K562 (cell line): ENCODE measurements around the gene SYMPK. TPM values are rescaled to one million over a fixed set of nuclear protein-coding genes. Genes with fewer than 3 reads are reported as not detected.

Source experiments
- ARID4B ChIP-seq: sonication (generic); formaldehyde crosslinking; IDR thresholded peaks from 2 replicates; pipeline ENCODE4 v1.8.0; 2022; ENCODE audit warnings: mild to moderate bottlenecking, missing genetic modification reagents
- KDM2B ChIP-seq: fragments of 250-450 bp; sonication (Bioruptor Pico); IDR thresholded peaks from 2 replicates; pipeline ENCODE4 v1.8.0; 2021; ENCODE audit warnings: mild to moderate bottlenecking, moderate library complexity
- NCOA4 ChIP-seq: fragments of 450-650 bp; IDR thresholded peaks from 2 replicates; pipeline ENCODE4 v1.6.1; 2018; ENCODE audit warnings: mild to moderate bottlenecking; ENCODE audit not compliant: partially characterized antibody
- NR4A1 ChIP-seq, 2 experiments: fragments of 250-450 bp in 1 of 2; fragments of 450-650 bp in 1 of 2; sonication (Bioruptor Pico) in 1 of 2; IDR thresholded peaks; 2 replicates each; pipeline versions ENCODE4 v1.4.0 to v1.6.1; 2016 to 2020; ENCODE audit warnings: mild to moderate bottlenecking in 2 of 2, missing compliant biosample characterization in 1 of 2, missing genetic modification characterization in 1 of 2, moderate library complexity in 1 of 2
- PBX2 ChIP-seq, 2 experiments: IDR thresholded peaks in 1 of 2; conservative IDR thresholded peaks in 1 of 2; 2 replicates each; pipeline ENCODE4 v1.6.1; 2016; ENCODE audit warnings: low read depth in 2 of 2, mild to moderate bottlenecking in 1 of 2, missing compliant biosample characterization in 1 of 2, missing genetic modification characterization in 1 of 2, moderate library complexity in 1 of 2
- RBM15 ChIP-seq: fragments of 200-400 bp; formaldehyde crosslinking; IDR thresholded peaks from 2 replicates; pipeline ENCODE4 v1.6.1; 2018; ENCODE audit warnings: mild to moderate bottlenecking, low read length, moderate library complexity; ENCODE audit not compliant: insufficient read depth
- SMAD3 ChIP-seq: fragments of 450-650 bp; formaldehyde crosslinking; conservative IDR thresholded peaks from 2 replicates; pipeline ENCODE4 v1.4.0; 2020; ENCODE audit warnings: mild to moderate bottlenecking
- SMARCA4 ChIP-seq: fragments of 450-650 bp; IDR thresholded peaks from 2 replicates; pipeline ENCODE4 v1.6.1; 2016
- XRCC5 ChIP-seq: fragments of 200-400 bp; formaldehyde crosslinking; IDR thresholded peaks from 2 replicates; pipeline ENCODE4 v1.6.1; 2017; ENCODE audit warnings: low read depth, mild to moderate bottlenecking, low read length
- ZBTB17 ChIP-seq: fragments of 450-650 bp; formaldehyde crosslinking; IDR thresholded peaks from 2 replicates; pipeline ENCODE4 v1.4.0; 2020; ENCODE audit warnings: mild to moderate bottlenecking
- ZNF184 ChIP-seq: sonication (generic); formaldehyde crosslinking; IDR thresholded peaks from 2 replicates; pipeline ENCODE4 v1.5.0; 2020; ENCODE audit warnings: missing genetic modification reagents
- ZNF347 ChIP-seq: fragments of 450-650 bp; formaldehyde crosslinking; IDR thresholded peaks from 2 replicates; pipeline ENCODE4 v1.4.0; 2020; ENCODE audit warnings: low read depth, mild to moderate bottlenecking, moderate library complexity
- ZNF507 ChIP-seq: conservative IDR thresholded peaks from 2 replicates; pipeline ENCODE4 v1.6.1; 2017; ENCODE audit warnings: missing genetic modification characterization, missing compliant biosample characterization
- polyA plus RNA-seq, 8 experiments: library from polyadenylated mRNA; depleted of rRNA in 4 of 8; stranded (reverse) in 5 of 8; unstranded in 3 of 8; fragments of >200 nt; fragmentation: Nextera tagmentation in 2 of 8; fragmentation: Illumina TruSeq in 1 of 8; extraction: Ambion mirVana in 2 of 8; extraction: Trizol in 1 of 8; gene quantifications; 2 replicates each; pipeline versions ENCODE4 v1.2.1 to v1.2.3, GENCODE V29; 2011 to 2014; ENCODE audit warnings: inconsistent platforms in 1 of 8, missing spikeins in 1 of 8
- total RNA-seq, 7 experiments: library from RNA; depleted of rRNA in 6 of 7; stranded (reverse); fragments of >200 nt in 6 of 7; fragmentation: Illumina TruSeq in 2 of 7; extraction: Trizol in 2 of 7; gene quantifications; 2 replicates each; pipeline versions ENCODE4 v1.2.1 to v1.2.3, GENCODE V29; 2011 to 2021; ENCODE audit warnings: low replicate concordance in 1 of 7
- TF ChIP-seq, protein P1 (sequence below): sonication (generic); formaldehyde crosslinking; IDR thresholded peaks from 2 replicates; pipeline ENCODE4 v1.8.1; 2023; ENCODE audit warnings: missing genetic modification reagents, mild to moderate bottlenecking, borderline replicate concordance

The SYMPK gene
- total and polyA plus RNA-seq, 9 of the 15 experiments (the other 6 are each of a cell fraction or from before 2014, with no cell fraction given), result 0.73 to 95.5 (median 58.4) TPM

DNA sequence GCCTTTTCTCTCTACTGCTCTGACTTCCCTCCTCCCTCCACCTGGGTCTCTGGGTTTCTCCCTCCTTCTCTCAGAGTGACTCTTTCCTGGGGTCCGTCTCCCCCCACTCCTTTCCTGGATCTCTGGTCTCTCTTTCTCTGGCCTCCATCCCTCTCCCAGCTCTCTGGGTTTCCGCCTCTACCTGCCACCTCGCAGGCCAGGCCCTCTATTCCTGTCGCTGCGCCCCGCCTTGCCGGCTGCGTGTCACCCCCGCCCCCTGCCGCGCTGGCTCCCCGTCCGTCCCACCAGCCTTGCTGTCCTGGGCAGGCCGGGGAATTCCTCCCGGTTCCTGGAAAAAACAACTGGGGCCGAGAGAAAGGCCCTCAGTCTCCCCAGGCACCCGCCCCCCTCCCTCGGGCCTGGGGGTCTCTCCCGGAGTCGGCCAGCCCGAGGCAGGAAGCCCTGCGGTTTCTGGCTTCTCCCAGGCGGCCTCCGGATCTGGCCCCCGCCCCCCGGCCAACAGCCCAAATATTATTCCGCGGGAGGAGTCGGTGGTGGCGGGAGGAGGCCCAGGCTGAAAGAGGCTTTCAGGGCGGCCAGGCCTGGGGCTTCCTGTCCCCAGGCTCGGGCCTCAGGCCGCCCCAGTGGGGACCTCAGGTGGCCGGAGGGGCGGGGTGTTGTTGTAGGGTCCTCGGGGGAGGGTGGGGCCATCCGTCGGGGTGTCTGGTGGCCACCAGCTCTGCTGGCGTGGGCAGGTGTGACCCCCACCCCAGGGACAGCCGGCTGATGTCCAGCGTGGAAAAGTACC lies 13.7 kb upstream of the SYMPK start (continued):
- TF ChIP-seq, protein P1, sequence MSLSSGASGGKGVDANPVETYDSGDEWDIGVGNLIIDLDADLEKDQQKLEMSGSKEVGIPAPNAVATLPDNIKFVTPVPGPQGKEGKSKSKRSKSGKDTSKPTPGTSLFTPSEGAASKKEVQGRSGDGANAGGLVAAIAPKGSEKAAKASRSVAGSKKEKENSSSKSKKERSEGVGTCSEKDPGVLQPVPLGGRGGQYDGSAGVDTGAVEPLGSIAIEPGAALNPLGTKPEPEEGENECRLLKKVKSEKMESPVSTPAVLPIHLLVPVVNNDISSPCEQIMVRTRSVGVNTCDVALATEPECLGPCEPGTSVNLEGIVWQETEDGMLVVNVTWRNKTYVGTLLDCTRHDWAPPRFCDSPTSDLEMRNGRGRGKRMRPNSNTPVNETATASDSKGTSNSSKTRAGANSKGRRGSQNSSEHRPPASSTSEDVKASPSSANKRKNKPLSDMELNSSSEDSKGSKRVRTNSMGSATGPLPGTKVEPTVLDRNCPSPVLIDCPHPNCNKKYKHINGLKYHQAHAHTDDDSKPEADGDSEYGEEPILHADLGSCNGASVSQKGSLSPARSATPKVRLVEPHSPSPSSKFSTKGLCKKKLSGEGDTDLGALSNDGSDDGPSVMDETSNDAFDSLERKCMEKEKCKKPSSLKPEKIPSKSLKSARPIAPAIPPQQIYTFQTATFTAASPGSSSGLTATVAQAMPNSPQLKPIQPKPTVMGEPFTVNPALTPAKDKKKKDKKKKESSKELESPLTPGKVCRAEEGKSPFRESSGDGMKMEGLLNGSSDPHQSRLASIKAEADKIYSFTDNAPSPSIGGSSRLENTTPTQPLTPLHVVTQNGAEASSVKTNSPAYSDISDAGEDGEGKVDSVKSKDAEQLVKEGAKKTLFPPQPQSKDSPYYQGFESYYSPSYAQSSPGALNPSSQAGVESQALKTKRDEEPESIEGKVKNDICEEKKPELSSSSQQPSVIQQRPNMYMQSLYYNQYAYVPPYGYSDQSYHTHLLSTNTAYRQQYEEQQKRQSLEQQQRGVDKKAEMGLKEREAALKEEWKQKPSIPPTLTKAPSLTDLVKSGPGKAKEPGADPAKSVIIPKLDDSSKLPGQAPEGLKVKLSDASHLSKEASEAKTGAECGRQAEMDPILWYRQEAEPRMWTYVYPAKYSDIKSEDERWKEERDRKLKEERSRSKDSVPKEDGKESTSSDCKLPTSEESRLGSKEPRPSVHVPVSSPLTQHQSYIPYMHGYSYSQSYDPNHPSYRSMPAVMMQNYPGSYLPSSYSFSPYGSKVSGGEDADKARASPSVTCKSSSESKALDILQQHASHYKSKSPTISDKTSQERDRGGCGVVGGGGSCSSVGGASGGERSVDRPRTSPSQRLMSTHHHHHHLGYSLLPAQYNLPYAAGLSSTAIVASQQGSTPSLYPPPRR, result no peak
- TF ChIP-seq NR4A1 (CRISPR knock-in tag; IDR thresholded peaks at IDR 0.05) (no peak), NR4A1 (tag; IDR thresholded peaks at IDR 0.05) (no peak), XRCC5 (no peak), ARID4B (CRISPR knock-in tag) (peak; percentile 50; the same call in 1 of the 2 replicates), SMARCA4 (peak; percentile 62), ZNF184 (CRISPR knock-in tag) (no peak), ZNF507 (tag) (no peak), KDM2B (CRISPR knock-in tag) (no peak), SMAD3 (CRISPR knock-in tag) (no peak), RBM15 (no peak), PBX2 (CRISPR knock-in tag; IDR thresholded peaks at IDR 0.05; ENCODE audit: low read depth) (no peak), PBX2 (tag; conservative IDR thresholded peaks at IDR 0.05; ENCODE audit: low read depth) (no peak), ZBTB17 (CRISPR knock-in tag) (no peak), ZNF347 (CRISPR knock-in tag) (no peak), NCOA4 (peak; percentile 29)
